ENCODE data around the gene STXBP5.

DNA sequence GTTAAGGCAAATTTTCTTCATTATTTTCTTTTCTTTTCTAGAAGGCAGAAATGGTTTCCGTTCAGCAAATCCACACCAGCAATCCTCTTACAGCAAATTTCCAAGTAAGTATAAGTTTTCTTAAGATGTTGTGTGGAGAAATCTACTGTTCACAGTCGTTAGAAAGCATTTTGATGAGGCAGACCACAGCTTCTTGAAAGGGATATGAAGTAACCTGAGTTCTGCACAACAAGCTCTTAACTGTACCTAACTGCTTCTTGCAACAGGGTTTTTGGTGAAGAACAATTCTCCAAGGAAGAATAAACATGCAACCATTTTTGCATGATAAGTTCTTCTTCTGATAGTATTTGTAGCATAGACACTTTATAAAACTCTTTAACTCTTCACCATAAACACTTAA, 45.3 kb upstream of the STXBP5 start:
- TF ChIP-seq, protein P1, sequence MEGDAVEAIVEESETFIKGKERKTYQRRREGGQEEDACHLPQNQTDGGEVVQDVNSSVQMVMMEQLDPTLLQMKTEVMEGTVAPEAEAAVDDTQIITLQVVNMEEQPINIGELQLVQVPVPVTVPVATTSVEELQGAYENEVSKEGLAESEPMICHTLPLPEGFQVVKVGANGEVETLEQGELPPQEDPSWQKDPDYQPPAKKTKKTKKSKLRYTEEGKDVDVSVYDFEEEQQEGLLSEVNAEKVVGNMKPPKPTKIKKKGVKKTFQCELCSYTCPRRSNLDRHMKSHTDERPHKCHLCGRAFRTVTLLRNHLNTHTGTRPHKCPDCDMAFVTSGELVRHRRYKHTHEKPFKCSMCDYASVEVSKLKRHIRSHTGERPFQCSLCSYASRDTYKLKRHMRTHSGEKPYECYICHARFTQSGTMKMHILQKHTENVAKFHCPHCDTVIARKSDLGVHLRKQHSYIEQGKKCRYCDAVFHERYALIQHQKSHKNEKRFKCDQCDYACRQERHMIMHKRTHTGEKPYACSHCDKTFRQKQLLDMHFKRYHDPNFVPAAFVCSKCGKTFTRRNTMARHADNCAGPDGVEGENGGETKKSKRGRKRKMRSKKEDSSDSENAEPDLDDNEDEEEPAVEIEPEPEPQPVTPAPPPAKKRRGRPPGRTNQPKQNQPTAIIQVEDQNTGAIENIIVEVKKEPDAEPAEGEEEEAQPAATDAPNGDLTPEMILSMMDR (IDR thresholded peaks at IDR 0.05; ENCODE audit: low read depth, low read length, missing input control), result no peak
- TF ChIP-seq, protein P2, sequence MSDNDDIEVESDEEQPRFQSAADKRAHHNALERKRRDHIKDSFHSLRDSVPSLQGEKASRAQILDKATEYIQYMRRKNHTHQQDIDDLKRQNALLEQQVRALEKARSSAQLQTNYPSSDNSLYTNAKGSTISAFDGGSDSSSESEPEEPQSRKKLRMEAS (IDR thresholded peaks at IDR 0.05), result no peak
- TF ChIP-seq RAD21 (IDR thresholded peaks at IDR 0.05) (no peak), GABPA (IDR thresholded peaks at IDR 0.05 in 1 of 2, conservative IDR thresholded peaks at IDR 0.05 in 1 of 2) (no peak), SP1 (IDR thresholded peaks at IDR 0.05) (no peak), YY1 (IDR thresholded peaks at IDR 0.05) (no peak), NR2F2 (IDR thresholded peaks at IDR 0.05) (no peak), TAF1 (conservative IDR thresholded peaks at IDR 0.05) (no peak), RXRA (IDR thresholded peaks at IDR 0.05) (no peak), JUND (IDR thresholded peaks at IDR 0.05) (no peak), FOXA2 (IDR thresholded peaks at IDR 0.05) (no peak)
- TF ChIP-seq, protein P3, sequence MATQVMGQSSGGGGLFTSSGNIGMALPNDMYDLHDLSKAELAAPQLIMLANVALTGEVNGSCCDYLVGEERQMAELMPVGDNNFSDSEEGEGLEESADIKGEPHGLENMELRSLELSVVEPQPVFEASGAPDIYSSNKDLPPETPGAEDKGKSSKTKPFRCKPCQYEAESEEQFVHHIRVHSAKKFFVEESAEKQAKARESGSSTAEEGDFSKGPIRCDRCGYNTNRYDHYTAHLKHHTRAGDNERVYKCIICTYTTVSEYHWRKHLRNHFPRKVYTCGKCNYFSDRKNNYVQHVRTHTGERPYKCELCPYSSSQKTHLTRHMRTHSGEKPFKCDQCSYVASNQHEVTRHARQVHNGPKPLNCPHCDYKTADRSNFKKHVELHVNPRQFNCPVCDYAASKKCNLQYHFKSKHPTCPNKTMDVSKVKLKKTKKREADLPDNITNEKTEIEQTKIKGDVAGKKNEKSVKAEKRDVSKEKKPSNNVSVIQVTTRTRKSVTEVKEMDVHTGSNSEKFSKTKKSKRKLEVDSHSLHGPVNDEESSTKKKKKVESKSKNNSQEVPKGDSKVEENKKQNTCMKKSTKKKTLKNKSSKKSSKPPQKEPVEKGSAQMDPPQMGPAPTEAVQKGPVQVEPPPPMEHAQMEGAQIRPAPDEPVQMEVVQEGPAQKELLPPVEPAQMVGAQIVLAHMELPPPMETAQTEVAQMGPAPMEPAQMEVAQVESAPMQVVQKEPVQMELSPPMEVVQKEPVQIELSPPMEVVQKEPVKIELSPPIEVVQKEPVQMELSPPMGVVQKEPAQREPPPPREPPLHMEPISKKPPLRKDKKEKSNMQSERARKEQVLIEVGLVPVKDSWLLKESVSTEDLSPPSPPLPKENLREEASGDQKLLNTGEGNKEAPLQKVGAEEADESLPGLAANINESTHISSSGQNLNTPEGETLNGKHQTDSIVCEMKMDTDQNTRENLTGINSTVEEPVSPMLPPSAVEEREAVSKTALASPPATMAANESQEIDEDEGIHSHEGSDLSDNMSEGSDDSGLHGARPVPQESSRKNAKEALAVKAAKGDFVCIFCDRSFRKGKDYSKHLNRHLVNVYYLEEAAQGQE (IDR thresholded peaks at IDR 0.05), result no peak
- TF ChIP-seq, protein P4, sequence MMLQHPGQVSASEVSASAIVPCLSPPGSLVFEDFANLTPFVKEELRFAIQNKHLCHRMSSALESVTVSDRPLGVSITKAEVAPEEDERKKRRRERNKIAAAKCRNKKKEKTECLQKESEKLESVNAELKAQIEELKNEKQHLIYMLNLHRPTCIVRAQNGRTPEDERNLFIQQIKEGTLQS (IDR thresholded peaks at IDR 0.05), result no peak
- TF ChIP-seq, protein P5, sequence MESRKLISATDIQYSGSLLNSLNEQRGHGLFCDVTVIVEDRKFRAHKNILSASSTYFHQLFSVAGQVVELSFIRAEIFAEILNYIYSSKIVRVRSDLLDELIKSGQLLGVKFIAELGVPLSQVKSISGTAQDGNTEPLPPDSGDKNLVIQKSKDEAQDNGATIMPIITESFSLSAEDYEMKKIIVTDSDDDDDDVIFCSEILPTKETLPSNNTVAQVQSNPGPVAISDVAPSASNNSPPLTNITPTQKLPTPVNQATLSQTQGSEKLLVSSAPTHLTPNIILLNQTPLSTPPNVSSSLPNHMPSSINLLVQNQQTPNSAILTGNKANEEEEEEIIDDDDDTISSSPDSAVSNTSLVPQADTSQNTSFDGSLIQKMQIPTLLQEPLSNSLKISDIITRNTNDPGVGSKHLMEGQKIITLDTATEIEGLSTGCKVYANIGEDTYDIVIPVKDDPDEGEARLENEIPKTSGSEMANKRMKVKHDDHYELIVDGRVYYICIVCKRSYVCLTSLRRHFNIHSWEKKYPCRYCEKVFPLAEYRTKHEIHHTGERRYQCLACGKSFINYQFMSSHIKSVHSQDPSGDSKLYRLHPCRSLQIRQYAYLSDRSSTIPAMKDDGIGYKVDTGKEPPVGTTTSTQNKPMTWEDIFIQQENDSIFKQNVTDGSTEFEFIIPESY (IDR thresholded peaks at IDR 0.05), result no peak

Measured in liver (tissue), 3 donors.